PC-3 (cell line): ENCODE measurements around the gene HYAL1.

ENCODE experiments used
- CTCF ChIP-seq: fragments of 300-600 bp; sonication (generic); conservative IDR thresholded peaks from 2 replicates; pipeline ENCODE4 v1.5.1; 2017; ENCODE audit warnings: antibody characterized with exemption, low read depth, mild to moderate bottlenecking, low read length
- EZH2 ChIP-seq: fragments of 300-600 bp; sonication (generic); IDR thresholded peaks from one replicate; pipeline ENCODE4 v1.6.1; 2017; ENCODE audit warnings: antibody characterized with exemption, mild to moderate bottlenecking, low read length; ENCODE audit not compliant: unreplicated experiment
- EZH2phosphoT487 ChIP-seq: fragments of 300-600 bp; sonication (generic); IDR thresholded peaks from 2 replicates; pipeline ENCODE4 v1.6.1; 2018; ENCODE audit warnings: mild to moderate bottlenecking, antibody characterized with exemption, low read length, borderline replicate concordance

DNA sequence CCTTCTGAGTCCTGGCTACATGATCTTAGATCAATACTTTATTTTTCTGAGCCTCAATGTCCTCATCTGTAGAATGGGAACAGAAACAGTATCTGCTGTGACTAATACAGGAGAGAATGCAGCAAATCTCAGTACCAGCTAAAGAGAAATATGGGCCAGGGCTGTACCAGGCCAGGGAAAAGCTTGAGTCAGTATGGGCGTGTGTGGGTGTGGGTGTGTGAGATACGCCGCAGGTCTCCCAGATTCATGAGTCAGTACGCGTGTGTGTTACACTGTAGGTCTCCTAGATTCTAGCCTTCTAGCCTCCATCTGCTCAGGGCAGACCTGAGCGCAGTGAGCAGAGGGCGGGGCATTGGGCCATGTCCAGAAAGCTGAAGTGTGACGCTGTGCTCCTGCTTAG is 52.2 kb downstream of the HYAL1 start:
- no peak for TF ChIP-seq EZH2
- no peak for TF ChIP-seq EZH2phosphoT487
- no peak for TF ChIP-seq CTCF
